GM18499 (cell line): Measurements from ENCODE around the gene CALN1.
"Not testable (repeated sequence)": the region's sequence is repeated elsewhere in the genome, so short reads cannot be mapped to it uniquely, and the experiment has no call there.

Experiments used
- ATAC-seq: cut with Tn5 transposase; IDR thresholded peaks from one replicate; pipeline ENCODE4 v1.9.1; 2021; ENCODE audit warnings: moderate number of reproducible peaks; ENCODE audit not compliant: insufficient read depth, unreplicated experiment

Gene CALN1

DNA sequence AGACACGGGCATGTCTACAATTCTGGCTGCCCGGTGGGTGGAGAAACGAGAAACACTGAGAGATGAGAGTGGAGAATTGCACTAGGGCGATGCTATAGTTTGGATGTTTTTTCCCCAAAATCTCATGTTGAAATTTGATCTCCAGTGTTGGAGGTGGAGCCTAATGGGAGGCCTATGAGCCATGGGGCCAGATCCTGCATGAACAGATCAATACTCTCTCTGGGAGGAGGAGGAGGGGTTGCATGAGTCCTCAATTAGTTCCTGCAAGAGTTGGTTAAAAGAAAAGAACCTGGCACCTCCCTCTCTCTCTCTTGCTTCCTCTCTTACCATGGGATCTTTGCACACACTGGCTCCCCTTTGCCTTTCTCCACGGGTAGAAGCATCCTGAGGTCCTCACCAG is 299.1 kb downstream of the CALN1 start:
- no peak for ATAC-seq

DNA sequence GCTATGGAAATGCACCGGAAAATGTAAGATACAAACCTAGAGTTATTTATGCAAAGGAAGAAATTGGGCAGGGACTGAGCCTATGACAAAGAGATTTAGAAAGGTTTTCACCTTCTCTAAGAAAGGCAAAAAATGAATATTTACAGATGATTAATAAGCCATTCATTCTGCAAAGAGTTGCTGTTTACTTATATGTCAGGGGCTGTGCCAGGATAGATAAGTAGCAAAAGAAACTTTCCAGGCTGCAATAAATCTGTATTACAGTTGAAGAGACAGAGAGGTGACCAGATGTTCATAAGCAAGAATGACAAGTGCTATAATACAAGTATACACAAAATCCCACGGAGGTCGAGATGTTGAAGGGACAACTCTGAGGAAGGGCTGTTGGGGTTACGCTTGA is 299.6 kb downstream of the CALN1 start:
- no peak for ATAC-seq

DNA sequence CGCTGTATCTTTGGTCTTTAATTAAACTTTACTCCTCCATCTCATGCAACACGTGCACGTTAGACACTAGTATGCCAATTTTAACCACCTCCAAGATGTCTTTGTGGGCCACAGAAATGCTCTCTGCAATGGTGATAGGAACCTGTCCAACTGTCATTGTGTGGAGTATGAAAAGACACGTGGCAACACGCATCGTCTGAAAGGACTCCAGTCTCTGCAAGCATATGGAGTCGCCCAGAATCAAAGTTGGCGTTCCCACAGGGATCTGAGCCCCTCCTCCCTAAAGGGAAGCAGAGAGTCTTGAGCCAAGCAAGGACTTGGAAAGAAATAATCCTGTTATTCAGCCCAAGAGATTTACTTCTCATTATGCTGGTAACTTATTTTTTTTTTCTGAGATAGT is 301.1 kb downstream of the CALN1 start:
- no peak for ATAC-seq

DNA sequence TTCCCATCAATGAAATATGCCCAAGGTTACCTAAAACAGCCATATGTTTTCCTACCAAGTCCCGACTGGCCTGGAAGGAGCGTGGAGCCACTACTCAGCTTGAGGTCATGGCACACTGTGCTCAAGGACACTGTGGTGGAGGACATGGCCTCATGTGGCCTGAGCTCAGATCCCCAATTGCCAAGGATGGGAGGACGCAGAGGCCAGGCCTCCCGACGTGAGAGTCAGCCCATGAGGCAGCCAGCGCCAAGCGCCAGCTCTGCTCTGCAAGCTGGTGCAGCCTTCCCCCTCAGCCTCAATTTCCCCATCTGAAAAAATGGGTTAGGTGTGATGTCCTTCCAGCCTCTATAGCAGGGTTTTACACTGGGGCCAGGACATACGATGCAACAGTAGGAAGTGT is 302.6 kb downstream of the CALN1 start:
- no peak for ATAC-seq

DNA sequence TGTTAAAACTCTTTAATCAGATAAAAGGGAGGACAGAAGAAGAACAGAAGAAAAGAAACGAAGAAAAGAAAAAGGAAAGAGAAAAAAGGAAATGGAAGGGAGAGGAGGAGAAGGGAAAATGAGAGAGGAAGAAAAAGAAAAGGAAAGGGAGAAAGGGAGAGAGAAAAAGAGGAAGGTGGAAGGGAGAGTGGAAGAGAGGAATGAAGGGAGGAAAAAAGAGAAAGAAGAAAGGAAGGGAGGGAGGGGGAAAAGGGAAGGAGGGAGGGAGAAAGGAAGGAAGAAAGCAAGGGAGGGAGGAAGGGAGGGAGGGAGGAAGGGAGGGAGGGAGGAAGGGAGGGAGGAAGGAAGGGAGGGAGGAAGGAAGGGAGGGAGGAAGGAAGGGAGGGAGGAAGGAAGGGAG is 305.7 kb downstream of the CALN1 start:
- ATAC-seq, result no peak

DNA sequence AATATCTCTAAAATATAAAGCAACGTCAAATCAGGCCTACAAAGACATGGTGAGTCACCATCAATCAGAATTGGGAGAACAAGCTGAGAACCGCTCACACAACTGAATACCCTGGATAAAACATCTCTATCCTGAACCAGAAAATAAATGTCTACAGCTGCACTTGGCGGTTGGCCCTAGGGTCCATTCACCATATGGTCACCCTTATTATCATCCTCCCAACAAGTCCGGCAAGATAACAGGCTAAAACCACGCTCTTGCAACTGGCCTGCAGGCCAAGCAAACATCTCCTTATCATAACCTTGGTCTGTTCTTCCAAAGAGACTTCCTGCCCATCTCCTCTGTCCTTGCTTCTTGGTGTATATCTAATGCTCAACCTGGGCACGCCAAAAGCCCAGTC is 310.7 kb downstream of the CALN1 start:
- no peak for ATAC-seq

DNA sequence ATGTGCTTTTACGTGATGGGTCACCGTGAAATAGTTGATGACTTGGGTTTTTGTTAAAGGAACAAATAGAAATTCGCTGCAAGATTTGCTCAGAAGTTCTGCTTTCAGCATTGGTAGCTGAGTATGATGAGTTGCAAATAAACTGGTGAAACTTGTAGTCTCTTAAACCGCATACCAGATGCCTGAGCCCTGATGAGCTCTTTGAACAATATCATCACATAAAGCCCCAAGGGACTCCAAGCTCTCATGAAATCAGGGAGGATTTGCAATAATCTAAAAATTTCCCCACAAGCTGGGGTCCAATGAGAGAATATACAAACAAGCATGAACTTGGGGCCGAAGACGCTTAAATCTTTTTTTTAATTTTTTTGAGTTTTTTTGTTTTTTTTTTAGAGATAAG is 312.4 kb downstream of the CALN1 start:
- ATAC-seq, result no peak

DNA sequence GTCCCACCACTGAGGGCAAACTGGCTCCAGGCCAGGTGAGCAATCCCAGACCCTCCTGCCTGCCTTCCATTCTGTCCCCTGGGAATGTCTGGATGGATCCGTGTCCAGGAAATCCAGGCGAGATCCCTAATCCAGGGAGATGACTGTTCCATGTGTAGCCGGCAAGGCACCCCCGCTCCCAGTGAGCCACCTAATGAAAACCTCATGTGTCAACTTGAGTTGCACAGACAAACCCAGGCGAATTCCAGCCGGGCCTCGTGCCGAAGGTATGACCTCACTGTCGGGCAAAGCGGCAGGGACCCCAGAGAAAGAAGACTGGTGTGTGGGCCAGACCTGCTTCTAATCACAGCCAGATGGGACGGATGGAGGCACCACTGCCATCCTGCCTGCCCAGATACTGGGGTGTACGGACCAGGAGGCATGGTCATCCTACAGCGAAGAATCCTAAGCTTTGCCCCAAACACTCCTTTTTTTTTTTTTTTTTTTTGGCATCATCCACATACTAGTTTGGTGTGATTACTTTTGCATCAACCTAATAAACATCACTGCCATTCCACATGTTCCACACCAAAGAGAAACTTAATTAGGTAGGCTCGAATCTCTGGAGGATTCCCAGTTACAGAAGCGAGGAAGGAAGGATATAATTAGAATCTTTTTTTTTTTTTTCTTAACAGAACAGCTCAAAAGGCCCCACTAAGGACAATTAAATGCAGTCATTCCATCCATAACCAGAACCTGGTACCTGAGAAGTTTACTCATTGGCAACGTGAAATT is 313.1 kb downstream of the CALN1 start:
- ATAC-seq, result no peak

DNA sequence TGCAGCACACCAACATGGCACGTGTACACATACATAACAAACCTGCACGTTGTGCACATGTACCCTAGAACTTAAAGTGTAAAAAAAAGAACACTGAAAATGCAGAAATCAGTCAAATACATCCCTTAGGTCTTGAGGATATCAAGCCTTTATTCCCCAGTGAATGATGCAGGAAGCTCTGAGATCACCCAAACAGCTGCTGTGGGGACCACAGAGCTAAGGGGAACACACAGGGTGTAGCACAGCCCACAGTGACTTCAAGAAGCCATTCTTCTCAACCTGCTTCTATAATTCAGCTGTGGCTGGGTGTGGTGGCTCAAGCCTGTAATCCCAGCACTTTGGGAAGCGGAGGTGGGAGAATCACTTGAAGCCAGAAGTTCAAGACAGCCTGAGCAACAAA is 314.9 kb downstream of the CALN1 start:
- no peak for ATAC-seq

DNA sequence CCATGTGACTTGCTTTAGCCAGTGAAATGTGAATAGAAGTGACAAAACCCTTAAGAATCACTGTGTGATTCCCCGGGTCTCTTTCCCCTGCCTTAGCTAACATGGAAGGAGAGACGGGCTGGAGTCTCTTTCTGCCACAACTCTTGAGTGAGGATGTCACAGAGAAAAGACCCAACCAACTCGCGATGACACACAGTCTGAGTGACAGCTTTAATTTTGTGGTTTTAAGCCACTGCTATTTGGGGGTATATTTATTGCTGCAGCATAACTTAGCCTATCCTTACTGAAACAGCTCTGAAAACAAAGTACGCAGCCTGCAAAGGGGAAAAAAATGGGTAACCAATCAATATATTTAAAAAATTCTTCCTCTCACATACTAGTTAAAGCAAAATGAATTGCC is 319.4 kb downstream of the CALN1 start:
- ATAC-seq, result no peak

DNA sequence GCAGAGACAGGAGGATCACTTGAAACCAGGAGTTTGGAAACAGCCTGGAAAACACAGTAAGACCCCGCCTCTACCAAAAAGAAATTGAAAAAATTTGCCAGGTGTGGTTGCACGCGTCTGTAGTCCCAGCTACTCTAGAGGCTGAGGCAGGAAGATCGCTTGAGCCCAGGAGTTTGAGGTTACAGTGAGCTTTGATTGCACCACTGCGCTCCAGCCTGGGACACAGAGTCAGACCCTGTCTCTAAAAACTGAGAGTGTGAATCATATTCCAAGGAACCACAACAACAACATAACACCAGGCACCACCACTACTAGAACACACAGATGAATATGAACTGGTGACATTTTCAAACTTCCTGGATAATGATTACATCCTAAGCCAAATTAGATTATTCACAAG is 324.2 kb downstream of the CALN1 start:
- no peak for ATAC-seq

DNA sequence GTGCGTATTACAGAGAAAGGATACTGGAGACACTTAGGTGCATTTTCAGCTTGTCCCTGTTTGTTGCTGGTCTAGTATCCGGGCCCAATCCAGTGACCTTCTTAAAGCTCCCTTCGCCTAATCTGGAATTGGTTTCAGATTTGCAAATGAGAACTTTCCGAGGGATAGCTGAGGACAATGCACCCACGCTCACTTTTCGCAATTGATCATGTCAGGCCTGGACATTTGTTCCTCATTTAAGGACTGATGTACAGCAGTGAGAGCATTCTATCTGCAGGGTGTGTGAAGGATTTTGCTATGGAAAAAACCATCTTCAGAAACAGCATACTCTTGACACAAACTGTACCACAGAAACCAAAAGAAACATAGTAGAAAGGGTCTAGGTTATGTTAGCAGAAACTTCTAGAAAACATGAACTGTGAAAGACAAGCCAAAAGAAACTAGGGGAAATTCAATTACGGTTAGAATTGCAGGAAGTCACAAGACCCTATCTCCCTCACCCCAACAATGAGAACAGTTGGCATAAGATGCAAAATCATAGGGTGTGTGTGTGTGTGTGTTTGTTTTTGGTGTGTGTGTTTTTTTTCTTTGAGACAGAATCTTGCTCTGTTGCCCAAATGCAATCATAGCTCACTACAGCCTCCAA is 331.1 kb downstream of the CALN1 start:
- no peak for ATAC-seq

DNA sequence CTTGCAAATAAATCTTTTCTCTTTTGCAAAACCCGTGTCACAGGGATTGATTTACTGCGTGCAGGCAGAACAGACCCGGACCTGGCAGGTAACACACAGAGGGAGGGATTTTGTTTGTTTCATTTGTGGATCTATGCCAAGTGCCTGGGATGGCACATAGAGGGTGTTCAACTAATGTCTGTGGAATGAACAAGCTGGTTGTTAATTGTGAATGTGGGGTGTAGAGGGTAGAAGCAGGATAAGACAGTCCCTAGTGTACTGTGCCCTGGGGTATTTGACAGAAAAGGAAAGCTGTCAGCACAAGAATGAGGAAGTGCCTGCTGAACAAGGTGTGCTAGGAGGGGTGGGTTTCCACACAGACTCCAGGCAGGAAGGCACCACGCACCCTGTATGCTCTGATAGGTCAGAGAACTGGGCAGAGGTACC is 331.8 kb downstream of the CALN1 start:
- ATAC-seq, result no peak

DNA sequence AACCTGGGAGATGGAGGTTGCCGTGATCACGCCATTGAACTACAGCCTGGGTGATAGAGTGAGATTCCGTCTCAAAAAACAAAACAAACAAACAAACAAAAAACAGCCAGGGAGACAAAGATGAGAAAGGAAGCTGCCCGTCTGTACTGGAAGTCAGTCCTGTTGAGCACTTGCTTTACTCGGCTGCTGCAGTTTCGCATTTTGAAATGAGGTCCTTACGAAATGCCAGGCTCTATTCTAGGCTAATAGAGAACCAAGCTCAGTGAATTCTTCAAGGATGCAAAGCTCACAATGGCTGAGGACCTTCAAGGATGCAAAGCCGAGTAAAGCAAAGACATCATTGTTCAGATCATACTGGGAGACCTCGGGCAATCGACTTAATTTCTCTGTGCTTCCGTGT is 333.3 kb downstream of the CALN1 start:
- ATAC-seq, result no peak

DNA sequence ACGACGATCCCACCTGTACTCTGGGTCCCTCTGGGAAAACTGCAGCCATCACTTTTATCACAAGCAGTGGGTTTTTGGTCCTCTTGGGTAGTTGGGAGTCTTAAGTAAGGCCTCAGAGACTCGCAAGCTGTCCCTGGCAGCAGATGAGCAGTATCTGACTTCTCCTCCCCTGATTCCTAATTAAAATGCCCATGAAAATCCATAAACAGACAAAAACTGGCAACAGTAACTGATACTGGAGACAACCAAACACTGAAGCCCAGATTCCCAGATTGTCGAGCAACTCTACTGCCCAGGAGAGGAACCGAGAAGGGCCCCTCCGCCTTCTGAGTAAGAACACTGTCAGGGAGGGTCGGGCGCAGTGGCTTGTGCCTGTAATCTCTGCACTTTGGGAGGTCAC is 333.8 kb downstream of the CALN1 start:
- no peak for ATAC-seq

DNA sequence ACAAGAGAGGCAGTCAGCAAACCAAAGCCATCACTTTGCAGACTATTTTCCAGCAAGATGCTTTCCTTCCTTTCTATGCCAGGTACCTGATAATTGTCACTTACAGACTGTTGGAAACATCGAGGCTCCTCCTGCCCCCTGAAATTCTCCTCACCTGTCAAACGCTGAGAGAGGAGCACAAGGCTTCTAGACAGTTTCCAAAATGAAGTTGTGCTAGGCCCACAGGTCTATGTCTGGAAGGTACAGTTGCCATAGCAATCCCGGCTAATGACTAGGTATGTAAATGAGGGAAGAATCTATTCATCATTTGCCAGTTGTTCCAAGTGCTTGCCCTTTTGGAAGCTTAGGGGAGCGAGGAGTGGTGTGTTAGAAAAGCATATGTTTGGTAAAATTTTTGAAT is 334.4 kb downstream of the CALN1 start:
- ATAC-seq, result no peak

DNA sequence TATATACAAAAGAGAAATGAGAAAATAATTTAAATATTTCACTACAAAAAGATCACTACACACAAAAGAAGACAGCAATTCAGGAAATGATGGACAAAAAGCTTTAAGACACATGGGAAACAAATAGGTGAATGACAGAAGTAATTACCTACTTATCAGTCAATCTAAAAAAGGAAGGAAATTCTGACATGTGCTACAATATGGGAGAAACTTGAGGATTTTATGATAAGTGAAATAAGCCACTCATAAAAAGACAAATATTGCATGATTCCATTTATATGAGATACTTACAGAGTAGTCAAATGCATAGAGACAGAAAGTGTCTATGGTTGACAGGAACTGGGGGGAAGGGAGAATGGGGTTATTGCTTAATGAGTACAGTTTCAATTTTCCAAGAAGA is 339.2 kb downstream of the CALN1 start:
- no peak for ATAC-seq

DNA sequence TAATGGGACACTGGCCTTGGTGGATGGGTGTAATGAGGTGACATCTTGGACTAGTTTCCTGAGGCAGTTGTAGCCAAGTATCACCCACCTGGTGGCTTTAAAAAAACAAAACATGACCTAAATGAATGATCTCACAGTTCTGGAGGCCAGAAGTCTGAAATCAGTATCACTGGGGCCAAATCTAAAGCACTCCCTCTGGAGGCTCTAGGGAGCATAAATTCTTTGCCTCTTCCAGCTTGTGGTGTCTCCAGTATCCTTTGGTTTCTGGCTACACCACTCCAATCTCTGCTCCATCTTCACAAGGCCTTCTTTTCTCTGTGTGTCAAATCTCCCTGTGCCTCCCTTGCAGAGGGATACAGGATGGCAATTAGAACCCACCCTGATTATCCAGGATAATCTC is 342.9 kb downstream of the CALN1 start:
- ATAC-seq, result no peak

DNA sequence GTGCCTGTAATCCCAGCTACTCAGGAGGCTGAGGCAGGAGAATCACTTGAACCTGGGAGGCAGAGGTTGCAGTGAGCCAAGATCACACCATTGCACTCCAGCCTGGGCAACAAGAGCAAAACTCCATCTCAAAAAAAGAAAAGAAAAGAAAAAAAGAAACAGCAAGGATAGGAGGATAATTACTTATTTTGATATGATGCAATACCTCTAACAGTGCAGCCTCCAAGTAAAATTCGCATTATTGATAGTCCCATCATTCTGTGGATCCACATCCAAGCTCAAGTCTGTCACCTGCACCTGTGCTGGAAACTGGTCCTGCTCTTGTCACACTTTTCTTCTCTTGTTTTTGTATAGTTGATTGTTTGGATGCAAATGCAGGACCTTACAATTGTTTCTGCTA is 346.4 kb downstream of the CALN1 start:
- ATAC-seq, result not testable (repeated sequence)

DNA sequence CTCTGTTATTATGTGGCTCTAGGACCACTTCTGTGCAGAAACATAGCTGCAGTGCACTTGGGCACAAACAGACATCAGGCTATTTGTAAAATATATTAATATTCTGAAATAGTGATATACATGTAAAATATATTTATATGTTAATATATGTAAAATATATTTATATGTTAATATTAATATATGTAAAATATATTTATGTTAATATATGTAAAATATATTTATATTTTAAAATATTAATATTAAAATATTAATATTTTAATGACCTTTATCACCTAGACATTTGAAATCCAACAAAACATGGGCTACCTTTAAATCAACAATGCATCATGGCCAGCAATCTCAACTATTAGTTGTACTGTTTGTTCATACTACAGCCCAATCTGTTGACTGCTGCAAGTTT is 347.2 kb downstream of the CALN1 start:
- no peak for ATAC-seq

DNA sequence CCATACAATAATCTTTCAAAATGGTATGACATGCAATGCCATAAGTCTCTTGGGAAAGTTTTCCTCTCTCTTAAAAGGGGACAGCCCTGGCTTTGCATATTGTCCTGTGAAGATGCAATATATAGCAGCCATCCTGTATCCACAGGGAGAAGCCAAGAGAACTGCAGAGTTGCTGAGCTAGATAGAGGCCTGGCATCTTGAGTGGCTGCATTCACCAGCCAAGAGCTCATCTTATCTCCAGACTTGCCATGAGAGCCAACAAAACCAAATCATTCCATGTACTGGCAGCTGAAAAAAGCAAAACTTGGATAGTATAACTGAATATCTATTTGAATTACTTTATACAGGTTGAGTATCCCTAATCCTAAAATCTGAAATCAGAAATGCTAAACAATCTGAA is 348.8 kb downstream of the CALN1 start:
- no peak for ATAC-seq

DNA sequence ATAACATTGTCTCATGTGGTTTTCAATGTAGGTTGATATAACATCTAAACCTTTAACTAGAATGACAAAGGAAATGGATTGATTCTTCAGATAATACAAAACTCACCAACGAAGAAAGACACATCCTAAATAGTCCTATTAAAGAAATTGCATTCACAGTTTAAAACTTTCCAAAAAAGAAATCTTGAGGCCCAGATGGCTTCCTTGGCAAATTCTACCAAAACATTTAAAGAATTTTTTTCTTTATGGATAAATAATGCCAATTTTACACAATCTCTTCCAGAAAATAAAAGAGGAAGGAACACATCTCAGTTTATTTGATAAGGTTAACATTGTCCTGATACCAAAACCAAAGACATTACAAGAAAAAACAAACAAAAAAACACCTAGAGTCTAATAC is 349.5 kb downstream of the CALN1 start:
- no peak for ATAC-seq
